GM12878 (cell line): Measurements from ENCODE around the gene POLR1H. TPM values are rescaled to one million over a fixed set of nuclear protein-coding genes. Genes with fewer than 3 reads are reported as not detected.

Source experiments
- ATAC-seq: fragments of 200-7000 bp; cut with Tn5 transposase; 3 replicates; pipeline ENCODE4 v1.9.1; 2020; ENCODE audit warnings: mild to moderate bottlenecking, moderate library complexity
- BruUV-seq: library from RNA; stranded (reverse); fragments of 400-500 nt; replicated peaks from 2 replicates; lab custom pipeline; 2021; lab: Mats Ljungman, UMichigan
- CTCF ChIA-PET: fragments of 300-600 bp; sonication (Branson Sonifier 250); formaldehyde crosslinking; extraction: SDS; loops from one replicate; lab custom pipeline; 2021; ENCODE audit warnings: inconsistent platforms; lab: Yijun Ruan, JAX
- POLR2A ChIA-PET: fragments of 350-600 bp; formaldehyde crosslinking; extraction: SDS; loops from one replicate; lab custom pipeline; 2021; ENCODE audit warnings: inconsistent platforms; lab: Charles Lee
- RAD21 ChIA-PET: fragments of 300-600 bp; sonication (Branson Sonifier 250); formaldehyde crosslinking; loops from one replicate; lab custom pipeline; 2023; ENCODE audit warnings: antibody characterized with exemption; ENCODE audit not compliant: unreplicated experiment; lab: Charles Lee
- SMC1A ChIA-PET: fragments of 300-600 bp; sonication (Branson Sonifier 250); formaldehyde crosslinking; loops from one replicate; lab custom pipeline; 2023; ENCODE audit not compliant: unreplicated experiment, uncharacterized antibody; lab: Charles Lee
- DNase-seq: peaks from one replicate; pipeline ENCODE4 v3.0.0-alpha.2; 2011; ENCODE audit warnings: low read depth, low spot score
- FAIRE-seq: peaks from 3 replicates; lab custom pipeline; 2011; peaks lifted over from hg19 to GRCh38; lab: Jason Lieb, UNC
- H2AFZ ChIP-seq: 2 replicates; pipeline ENCODE4 v1.6.0; 2011; ENCODE audit warnings: low read depth, low read length, control low read depth; ENCODE audit not compliant: control insufficient read depth
- H3K27ac ChIP-seq: 2 replicates; pipeline ENCODE4 v1.5.1; 2011; ENCODE audit warnings: control low read depth; ENCODE audit not compliant: control insufficient read depth, insufficient read depth
- H3K27me3 ChIP-seq, 2 experiments: replicated peaks in 1 of 2; 2 replicates each; pipeline versions ENCODE4 v1.6.0 to v1.6.1; 2011; ENCODE audit warnings: low read length in 1 of 2; ENCODE audit not compliant: control insufficient read depth in 2 of 2, insufficient read depth in 2 of 2
- H3K36me3 ChIP-seq, 2 experiments: 2 replicates each; pipeline ENCODE4 v1.5.1; 2011; ENCODE audit warnings: low read length in 1 of 2; ENCODE audit not compliant: control insufficient read depth in 2 of 2, insufficient read depth in 2 of 2
- H3K4me1 ChIP-seq: 2 replicates; pipeline ENCODE4 v1.6.1; 2011; ENCODE audit warnings: mild to moderate bottlenecking, low read length, moderate library complexity, mixed read lengths; ENCODE audit not compliant: control insufficient read depth, insufficient read depth
- H3K4me2 ChIP-seq: 2 replicates; pipeline ENCODE4 v1.6.0; 2011; ENCODE audit warnings: control low read depth; ENCODE audit not compliant: control insufficient read depth, insufficient read depth
- H3K4me3 ChIP-seq: fragments of 200-600 bp; sonication (generic); 2 replicates; pipeline ENCODE4 v1.5.1; 2016
- H3K79me2 ChIP-seq: 2 replicates; pipeline ENCODE4 v1.6.0; 2011; ENCODE audit warnings: low read length; ENCODE audit not compliant: control insufficient read depth, insufficient read depth
- H3K9ac ChIP-seq: 2 replicates; pipeline ENCODE4 v1.8.0; 2011; ENCODE audit warnings: low read length, control low read depth, mixed read lengths; ENCODE audit not compliant: control insufficient read depth, insufficient read depth
- H3K9me3 ChIP-seq: replicated peaks from 3 replicates; pipeline ENCODE4 v1.5.1; 2011; ENCODE audit warnings: mild to moderate bottlenecking, low read length; ENCODE audit not compliant: control insufficient read depth, insufficient read depth
- H4K20me1 ChIP-seq: 2 replicates; pipeline ENCODE4 v1.6.0; 2011; ENCODE audit not compliant: control insufficient read depth, insufficient read depth
- ESRRA ChIP-seq: IDR thresholded peaks from 2 replicates; pipeline ENCODE4 v1.6.1; 2012; ENCODE audit warnings: mild to moderate bottlenecking, low read length, improper control_type of control experiment
- GABPA ChIP-seq: IDR thresholded peaks from 2 replicates; pipeline ENCODE4 v1.6.1; 2014; ENCODE audit warnings: antibody characterized with exemption, low read depth, mild to moderate bottlenecking, inconsistent platforms
- JUND ChIP-seq: IDR thresholded peaks from 2 replicates; pipeline ENCODE4 v1.6.1; 2012; ENCODE audit warnings: low read depth, mild to moderate bottlenecking, low read length, improper control_type of control experiment, moderate library complexity
- MYC ChIP-seq: IDR thresholded peaks from 2 replicates; pipeline ENCODE4 v1.6.1; 2011; ENCODE audit warnings: mild to moderate bottlenecking, low read length, moderate library complexity, inconsistent platforms; ENCODE audit not compliant: insufficient read depth, insufficient replicate concordance, insufficient read length, severe bottlenecking
- POU2F2 ChIP-seq: IDR thresholded peaks from 3 replicates; pipeline ENCODE4 v1.6.1; 2011; ENCODE audit warnings: low read depth, mild to moderate bottlenecking, low read length, borderline replicate concordance
- ZZZ3 ChIP-seq: IDR thresholded peaks from 2 replicates; pipeline ENCODE4 v1.6.1; 2011; ENCODE audit warnings: low read depth; ENCODE audit not compliant: control insufficient read depth, insufficient read length
- WGBS: methylation state at CpG from one replicate; pipeline ENCODE4 v1.1.6; 2016; ENCODE audit warnings: low lambda C conversion rate; ENCODE audit not compliant: insufficient replicate concordance, insufficient coverage; ENCODE audit errors: missing lambda C conversion rate; 5-methylcytosine and 5-hydroxymethylcytosine counted together
- in situ Hi-C: fragments of 300-500 bp; cut with MboI; formaldehyde crosslinking; loops from 9 replicates; pipeline ENCODE4 v1.14.3; 2018; ENCODE audit warnings: mixed read lengths
- intact Hi-C: fragments of 100-400 bp; cut with micrococcal nuclease; formaldehyde crosslinking; loops from one replicate; pipeline ENCODE4 v1.14.2; 2022; ENCODE audit not compliant: unreplicated experiment
- polyA plus RNA-seq, 11 experiments: library from polyadenylated mRNA; depleted of rRNA in 4 of 11; unstranded in 6 of 11; stranded (reverse) in 5 of 11; fragments of >200 nt; fragmentation: Nextera tagmentation in 4 of 11; fragmentation: Illumina TruSeq in 1 of 11; extraction: Ambion mirVana in 4 of 11; extraction: Trizol in 1 of 11; gene quantifications; 1 replicate in 1 of 11; 2 replicates in 10 of 11; pipeline versions ENCODE4 v1.2.1 to v1.2.3, GENCODE V29; 2011 to 2016; ENCODE audit warnings: inconsistent platforms in 2 of 11, missing spikeins in 2 of 11, low read depth in 1 of 11
- total RNA-seq, 4 experiments: library from RNA; depleted of rRNA in 3 of 4; stranded (reverse); fragments of >200 nt in 3 of 4; fragmentation: Illumina TruSeq in 1 of 4; extraction: Trizol in 1 of 4; gene quantifications; 2 replicates each; pipeline versions ENCODE4 v1.2.1 to v1.2.3, GENCODE V29; 2013 to 2021
- TF ChIP-seq, protein P1 (sequence below): IDR thresholded peaks from 2 replicates; pipeline ENCODE4 v1.6.1; 2012; ENCODE audit warnings: low read depth, low read length, improper control_type of control experiment

Gene POLR1H
- total and polyA plus RNA-seq, 10 of the 15 experiments (the other 5 are each of a cell fraction or from before 2014, with no cell fraction given) = 50.6 to 160 (median 77.7) TPM

DNA sequence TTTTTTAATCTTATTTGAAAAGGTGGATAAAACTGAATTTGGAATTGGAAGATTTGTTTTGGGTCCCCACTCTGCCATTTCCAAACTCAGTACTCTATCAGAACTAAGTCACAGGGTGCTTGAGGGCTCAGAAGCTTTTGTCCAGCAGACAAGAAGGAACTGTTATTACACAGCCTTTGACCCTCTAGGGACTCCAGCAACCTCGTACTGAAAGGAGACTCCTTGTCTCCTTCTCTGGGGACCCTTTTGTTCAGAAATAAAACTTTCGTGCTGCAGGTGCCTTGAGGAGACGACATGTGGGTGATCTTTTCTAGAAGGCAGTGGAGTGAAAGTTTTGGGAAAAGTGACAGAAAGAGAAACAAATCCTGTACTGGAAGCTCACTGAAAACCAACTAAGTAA lies 7.4 kb upstream of the POLR1H start:
- WGBS = 29% methylated on average over 3 of the region's 3 CpGs
- no peaks in the 10 kb centered on the region for H4K20me1 ChIP-seq
- CTCF ChIA-PET = interaction anchor here (0.7 to 1.1 kb wide), 3 partner anchors 10 to 51 kb away, joined by 3 read pairs; no protein-coding TSS in a partner anchor
- BruUV-seq = no TSS peak
- POLR2A ChIA-PET = no interaction called here
- TF ChIP-seq ESRRA (no peak), JUND (no peak), ZZZ3 (no peak), MYC (no peak), GABPA (no peak), POU2F2 (no peak)
- TF ChIP-seq, protein P1, sequence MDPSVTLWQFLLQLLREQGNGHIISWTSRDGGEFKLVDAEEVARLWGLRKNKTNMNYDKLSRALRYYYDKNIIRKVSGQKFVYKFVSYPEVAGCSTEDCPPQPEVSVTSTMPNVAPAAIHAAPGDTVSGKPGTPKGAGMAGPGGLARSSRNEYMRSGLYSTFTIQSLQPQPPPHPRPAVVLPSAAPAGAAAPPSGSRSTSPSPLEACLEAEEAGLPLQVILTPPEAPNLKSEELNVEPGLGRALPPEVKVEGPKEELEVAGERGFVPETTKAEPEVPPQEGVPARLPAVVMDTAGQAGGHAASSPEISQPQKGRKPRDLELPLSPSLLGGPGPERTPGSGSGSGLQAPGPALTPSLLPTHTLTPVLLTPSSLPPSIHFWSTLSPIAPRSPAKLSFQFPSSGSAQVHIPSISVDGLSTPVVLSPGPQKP = no peak
- TF ChIP-seq, all 136 proteins: peak for 0
- in situ Hi-C loops = no loop called here
- H3K27ac ChIP-seq = no peak overlapping the region
- FAIRE-seq = no peak
- no peaks in the 10 kb centered on the region; a peak in 1 of 4 replicates for H3K36me3 ChIP-seq
- ATAC-seq = no peak
- RAD21 ChIA-PET = no interaction called here
- intact Hi-C loops = no loop called here
- no peak for DNase-seq
- no peaks in the 10 kb centered on the region for H3K9me3 ChIP-seq
- H3K27me3 ChIP-seq = no peaks in the 10 kb centered on the region
- H2AFZ ChIP-seq = no peak overlapping the region
- no peak overlapping the region for H3K4me2 ChIP-seq
- SMC1A ChIA-PET = interaction anchor here (0.7 to 1.0 kb wide), 2 partner anchors 12 to 150 kb away, joined by 3 read pairs; no protein-coding TSS in a partner anchor
- no peak overlapping the region for H3K4me3 ChIP-seq
- H3K4me1 ChIP-seq = no peaks in the 10 kb centered on the region
- H3K9ac ChIP-seq = no peak overlapping the region
- no peaks in the 10 kb centered on the region for H3K79me2 ChIP-seq
